Uterus (tissue), 4 donors: ENCODE measurements around the gene BCOR. TPM values are rescaled to one million over a fixed set of nuclear protein-coding genes. Genes with fewer than 3 reads are reported as not detected.

ENCODE experiments used
- DNase-seq, 2 donors: peaks; one replicate each; pipeline ENCODE4 v3.0.0-alpha.2; 2019 to 2020
- H3K27ac ChIP-seq, 2 donors: fragments of 200-600 bp; sonication (generic); 1 replicate in 1 of 2; 2 replicates in 1 of 2; pipeline ENCODE4 v1.5.1; 2016 to 2018
- H3K27me3 ChIP-seq, 2 donors: fragments of 200-600 bp; sonication (generic); one replicate each; pipeline ENCODE4 v1.5.1; 2018 to 2019; ENCODE audit warnings: control low read depth in 1 of 2
- H3K36me3 ChIP-seq, 2 donors: fragments of 200-600 bp; sonication (generic); one replicate each; pipeline ENCODE4 v1.5.1; 2019; ENCODE audit warnings: control low read depth in 1 of 2
- H3K4me1 ChIP-seq, 2 donors: fragments of 200-600 bp; sonication (generic); one replicate each; pipeline ENCODE4 v1.5.1; 2018 to 2019; ENCODE audit warnings: control low read depth in 1 of 2
- H3K4me3 ChIP-seq, 2 donors: fragments of 200-600 bp; sonication (generic); 1 replicate in 1 of 2; 2 replicates in 1 of 2; pipeline ENCODE4 v1.5.1; 2018 to 2019; ENCODE audit warnings: mild to moderate bottlenecking in 1 of 2
- H3K9me3 ChIP-seq, 2 donors: fragments of 200-600 bp; sonication (generic); one replicate each; pipeline ENCODE4 v1.5.1; 2019; ENCODE audit warnings: control low read depth in 1 of 2
- CTCF ChIP-seq, 4 experiments: fragments of 200-600 bp in 2 of 4; fragments of 450-650 bp in 2 of 4; sonication (generic) in 2 of 4; IDR thresholded peaks; one replicate each; pipeline ENCODE4 v1.5.1; 2016 to 2019; ENCODE audit warnings: antibody characterized with exemption in 4 of 4, mild to moderate bottlenecking in 2 of 4, moderate library complexity in 1 of 4
- POLR2A ChIP-seq, 2 donors: fragments of 450-650 bp; IDR thresholded peaks; one replicate each; pipeline ENCODE4 v1.6.1; 2016; ENCODE audit warnings: antibody characterized with exemption in 2 of 2, mild to moderate bottlenecking in 1 of 2, moderate library complexity in 1 of 2
- intact Hi-C: fragments of 100-400 bp; cut with DNase I; formaldehyde crosslinking; loops from one replicate; pipeline ENCODE4 v1.15.1; 2023; ENCODE audit warnings: low total_unique reads
- total RNA-seq, 4 donors: library from RNA; depleted of rRNA in 3 of 4; stranded (reverse); fragments of >200 nt in 3 of 4; gene quantifications; one replicate each; pipeline versions ENCODE4 v1.1.0 to v1.2.4, GENCODE V29; 2014 to 2023
- donor health status: DM: yes; HTN: yes; CAD: no.

BCOR gene
- total RNA-seq, 4 donors from 2014 or later = 10.0 to 42.4 (median 26.4) TPM

DNA sequence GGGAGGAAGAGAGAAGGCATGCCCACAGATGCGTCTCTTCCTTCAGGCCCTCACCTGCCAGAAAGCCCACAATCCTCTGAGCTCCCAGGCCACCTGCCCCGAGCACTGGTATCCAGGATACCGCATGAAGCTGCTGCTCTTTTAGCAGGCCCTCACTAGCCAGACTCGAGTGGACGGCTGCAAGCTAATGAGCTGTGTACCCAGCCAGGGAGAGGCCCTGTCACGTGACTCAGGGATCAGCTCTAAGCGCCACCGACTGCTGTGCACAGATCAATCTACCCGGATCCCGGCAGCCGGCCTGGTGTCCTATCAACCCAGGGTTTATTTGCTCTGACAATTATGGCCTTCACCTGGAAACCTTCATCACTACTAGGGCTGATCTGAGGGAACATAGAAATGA lies 39.0 kb downstream of the BCOR start:
- no peaks in the 10 kb centered on the region for H3K9me3 ChIP-seq
- H3K36me3 ChIP-seq = no peaks in the 10 kb centered on the region
- no peak overlapping the region for H3K4me3 ChIP-seq
- H3K4me1 ChIP-seq = no peaks in the 10 kb centered on the region
- TF ChIP-seq CTCF (IDR thresholded peaks at IDR 0.05) (no peak), POLR2A (IDR thresholded peaks at IDR 0.05) (no peak)
- no peaks in the 10 kb centered on the region for H3K27me3 ChIP-seq
- no peak overlapping the region for H3K27ac ChIP-seq
- intact Hi-C loops = no loop called here
- no peak for DNase-seq

DNA sequence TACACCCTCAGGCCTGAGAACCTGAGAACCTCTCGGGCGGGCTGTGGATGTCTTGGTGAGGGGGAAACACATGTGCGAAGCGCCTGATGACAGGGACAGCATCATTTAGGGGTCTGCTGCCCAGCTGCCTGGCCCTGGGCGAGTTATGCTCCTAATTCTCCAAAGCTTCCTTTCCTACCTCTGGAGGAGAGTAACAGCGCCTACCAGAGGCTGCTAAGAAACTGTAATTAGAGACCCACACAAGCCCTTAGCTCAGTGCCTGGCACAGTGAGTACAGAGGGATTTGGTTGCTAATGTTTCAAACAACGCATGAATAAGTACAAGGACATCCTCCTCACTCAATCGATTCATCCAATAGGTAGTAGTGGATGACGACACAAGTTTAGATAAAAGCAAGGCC lies 40.4 kb downstream of the BCOR start:
- Histone ChIP-seq H3K27ac (no peak overlapping the region), H3K9me3 (no peaks in the 10 kb centered on the region), H3K27me3 (no peaks in the 10 kb centered on the region), H3K4me1 (no peaks in the 10 kb centered on the region), H3K4me3 (no peak overlapping the region), H3K36me3 (no peaks in the 10 kb centered on the region)
- no peak for DNase-seq
- TF ChIP-seq POLR2A (IDR thresholded peaks at IDR 0.05) = no peak
- no peak for TF ChIP-seq CTCF (IDR thresholded peaks at IDR 0.05)
- intact Hi-C loops = no loop called here

DNA sequence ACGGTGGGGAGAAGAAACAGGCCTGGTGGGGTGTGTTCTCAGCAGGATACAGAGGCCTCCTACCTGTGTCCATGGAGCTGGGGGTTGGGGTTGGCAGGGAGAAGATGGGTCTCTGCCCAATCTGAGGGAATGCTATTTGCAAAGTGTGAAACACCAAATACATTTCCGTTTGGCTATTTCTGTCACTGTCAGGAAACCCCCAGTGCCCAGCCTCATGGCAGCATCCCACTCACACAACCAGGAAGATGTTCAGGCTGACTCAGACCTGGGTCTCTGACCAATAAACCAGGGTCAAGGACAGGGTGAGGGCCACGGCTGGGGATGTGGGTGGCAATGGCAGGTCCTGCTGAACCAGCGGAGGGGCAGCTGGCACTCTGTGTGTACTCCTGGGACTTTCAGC lies 41.3 kb downstream of the BCOR start:
- Histone ChIP-seq H3K9me3 (no peaks in the 10 kb centered on the region), H3K4me1 (no peaks in the 10 kb centered on the region), H3K36me3 (no peaks in the 10 kb centered on the region), H3K27ac (no peak overlapping the region), H3K4me3 (no peak overlapping the region), H3K27me3 (no peaks in the 10 kb centered on the region)
- TF ChIP-seq CTCF (IDR thresholded peaks at IDR 0.05) = no peak
- intact Hi-C loops = no loop called here
- DNase-seq = no peak

DNA sequence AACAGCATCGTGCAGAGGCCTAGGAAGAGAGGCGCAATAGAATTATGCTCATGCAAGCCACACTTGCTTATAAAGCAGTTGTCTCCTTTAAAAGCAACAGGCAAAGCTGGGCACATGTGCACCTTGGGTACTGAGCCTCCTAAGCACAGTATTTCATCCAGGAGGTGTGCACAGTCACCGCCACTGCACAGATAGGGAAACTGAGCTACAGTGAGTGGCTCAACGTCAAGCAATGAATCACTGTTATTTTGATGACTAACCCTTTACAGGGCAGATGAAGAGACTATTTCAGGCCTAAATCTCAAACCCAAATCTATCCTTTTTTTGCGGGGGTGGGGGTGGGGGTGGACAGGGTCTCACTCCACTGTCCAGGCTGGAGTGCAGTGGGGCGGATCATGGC lies 42.3 kb downstream of the BCOR start:
- no peak overlapping the region for H3K27ac ChIP-seq
- H3K4me1 ChIP-seq = no peaks in the 10 kb centered on the region
- H3K36me3 ChIP-seq = no peaks in the 10 kb centered on the region
- DNase-seq = no peak
- intact Hi-C loops = no loop called here
- H3K4me3 ChIP-seq = no peak overlapping the region
- peaks cover 0 to 5% of the 10 kb centered on the region in 2 donors for H3K9me3 ChIP-seq
- no peak for TF ChIP-seq POLR2A (IDR thresholded peaks at IDR 0.05)
- no peak for TF ChIP-seq CTCF (IDR thresholded peaks at IDR 0.05)
- no peaks in the 10 kb centered on the region for H3K27me3 ChIP-seq

GRCh38 chrX:40054793-40055192 lies 43.0 kb downstream of the BCOR start:
- Histone ChIP-seq H3K27me3 (no peaks in the 10 kb centered on the region), H3K9me3 (peaks cover 0 to 9% of the 10 kb centered on the region in 2 donors), H3K4me1 (no peaks in the 10 kb centered on the region), H3K27ac (no peak overlapping the region), H3K4me3 (no peak overlapping the region), H3K36me3 (no peaks in the 10 kb centered on the region)
- no peak for DNase-seq
- intact Hi-C loops = no loop called here
- TF ChIP-seq POLR2A (IDR thresholded peaks at IDR 0.05) (no peak), CTCF (IDR thresholded peaks at IDR 0.05) (no peak)
